ENCODE data around the gene LEFTY2.
A peak's percentile ranks its signal among the peaks of the same experiment; 100 is the strongest.
"Not testable (repeated sequence)": the region's sequence is repeated elsewhere in the genome, so short reads cannot be mapped to it uniquely, and the experiment has no call there.

Gene LEFTY2

GRCh38 chr1:225931270-225932136 lies 9.5 kb downstream of the LEFTY2 start:
- DNase-seq (ENCODE audit: low spot score): no peak
- no peak for TF ChIP-seq CTCF (IDR thresholded peaks at IDR 0.05; ENCODE audit: extremely low read depth, missing control alignments)

DNA sequence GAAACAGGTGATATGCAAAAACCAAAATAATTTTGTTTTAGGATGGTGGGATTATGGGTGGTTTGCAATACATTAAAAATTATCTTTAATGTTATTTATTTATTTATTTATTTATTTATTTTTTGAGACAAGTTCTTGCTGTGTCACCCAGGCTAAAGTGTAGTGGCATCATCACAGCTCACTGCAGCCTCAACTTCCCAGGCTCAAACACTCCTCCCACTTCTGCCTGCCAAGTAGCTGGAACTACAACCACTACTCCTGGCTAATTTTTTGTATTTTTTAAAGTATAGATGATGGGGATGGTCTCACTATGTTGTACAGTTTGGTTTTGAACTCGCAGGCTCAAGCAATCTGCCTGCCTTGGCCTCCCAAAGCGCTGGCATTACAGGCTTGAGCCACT lies 10.5 kb downstream of the LEFTY2 start:
- no peak for TF ChIP-seq CTCF (IDR thresholded peaks at IDR 0.05; ENCODE audit: extremely low read depth, missing control alignments)
- no peak for DNase-seq (ENCODE audit: low spot score)

GRCh38 chr1:225929462-225929861 lies 11.6 kb downstream of the LEFTY2 start:
- not testable (repeated sequence) for DNase-seq (ENCODE audit: low spot score)

GRCh38 chr1:225928186-225929175 lies 12.5 kb downstream of the LEFTY2 start:
- DNase-seq (ENCODE audit: low spot score): no peak
- no peak for TF ChIP-seq CTCF (IDR thresholded peaks at IDR 0.05; ENCODE audit: extremely low read depth, missing control alignments)

GRCh38 chr1:225926551-225927113 lies 14.4 kb downstream of the LEFTY2 start:
- no peak for TF ChIP-seq CTCF (IDR thresholded peaks at IDR 0.05; ENCODE audit: extremely low read depth, missing control alignments)
- DNase-seq (ENCODE audit: low spot score): no peak

DNA sequence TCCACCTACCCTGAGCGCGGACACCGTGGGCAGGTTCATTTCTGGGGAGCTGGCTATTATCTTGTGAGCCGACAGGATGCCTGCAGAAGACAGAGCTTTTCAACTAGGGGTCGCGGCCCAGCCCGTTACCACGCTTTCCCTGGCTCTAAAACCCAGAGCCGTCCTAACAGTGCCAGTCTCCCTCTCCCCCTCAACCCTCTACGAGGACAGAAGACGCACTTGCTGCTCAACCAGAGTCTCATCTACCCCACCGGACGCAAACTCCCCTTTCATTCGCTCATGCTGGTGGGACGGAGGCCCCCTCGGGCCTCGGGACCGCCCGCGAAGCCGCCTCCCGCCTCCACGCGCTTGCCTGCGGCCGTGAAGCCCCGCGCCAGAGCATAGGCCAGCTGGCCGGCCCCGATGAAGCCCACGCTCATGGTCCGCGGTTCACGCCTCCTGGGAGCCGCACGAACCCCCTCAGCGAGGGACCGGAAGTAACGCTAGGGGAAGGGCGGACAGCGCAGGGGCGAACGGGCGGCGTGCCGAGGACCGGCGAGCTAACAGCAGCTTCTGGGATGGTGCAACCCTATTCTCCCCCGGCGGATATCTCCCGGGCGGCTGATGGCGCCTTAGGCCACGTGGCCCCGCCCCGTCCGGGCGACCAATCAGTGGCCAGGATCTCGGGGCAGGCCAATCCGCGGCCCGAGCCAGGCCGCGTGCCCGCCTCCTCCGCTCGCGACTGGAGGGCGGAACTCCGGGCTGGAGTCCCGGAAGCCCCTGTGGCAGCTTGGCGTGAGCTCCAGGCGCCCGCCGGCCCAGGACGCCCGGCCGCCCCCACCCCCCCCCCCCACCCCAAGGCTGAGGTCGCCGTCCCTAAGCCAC lies 17.1 kb downstream of the LEFTY2 start, which contains the start of gene PYCR2:
TSS of gene PYCR2 (minus strand) at position 559 of the 864 bp plus-strand sequence. CDS start at position 419, 140 bp downstream.
- TF ChIP-seq CTCF (IDR thresholded peaks at IDR 0.05; ENCODE audit: extremely low read depth, missing control alignments): no peak
- DNase-seq (ENCODE audit: low spot score): peak; percentile 100

GRCh38 chr1:225923381-225923691 lies 17.7 kb downstream of the LEFTY2 start:
- DNase-seq (ENCODE audit: low spot score): no peak

More at GRCh38 chr1:225923381-225923691, 17.7 kb downstream of the LEFTY2 start:
- TF ChIP-seq CTCF (IDR thresholded peaks at IDR 0.05; ENCODE audit: extremely low read depth, missing control alignments): no peak

All from GM20000 (cell line).